Mucosa of stomach (tissue), 1 donor: Measurements from ENCODE around the gene HVCN1.
"Not testable (repeated sequence)": the region's sequence is repeated elsewhere in the genome, so short reads cannot be mapped to it uniquely, and the experiment has no call there.

Source experiments
- H3K27me3 ChIP-seq: one replicate; pipeline ENCODE4 v1.7.0; 2013; ENCODE audit warnings: mild to moderate bottlenecking, low read length; ENCODE audit not compliant: control insufficient read depth, insufficient read depth
- H3K36me3 ChIP-seq: one replicate; pipeline ENCODE4 v1.7.0; 2013; ENCODE audit warnings: low read length; ENCODE audit not compliant: control insufficient read depth, insufficient read depth
- H3K4me1 ChIP-seq: one replicate; pipeline ENCODE4 v1.7.0; 2013; ENCODE audit warnings: mild to moderate bottlenecking, low read length; ENCODE audit not compliant: control insufficient read depth, insufficient read depth
- H3K4me3 ChIP-seq: one replicate; pipeline ENCODE4 v1.7.0; 2013; ENCODE audit warnings: low read length
- H3K9ac ChIP-seq: one replicate; pipeline ENCODE4 v1.7.0; 2013; ENCODE audit warnings: mild to moderate bottlenecking, low read length, moderate library complexity
- H3K9me3 ChIP-seq: one replicate; pipeline ENCODE4 v1.7.0; 2013; ENCODE audit warnings: mild to moderate bottlenecking, low read length, moderate library complexity; ENCODE audit not compliant: control insufficient read depth
- donor health status: Pancreatic carcinoma.

HVCN1 gene

GRCh38 chr12:110656071-110656655 lies 32.8 kb downstream of the HVCN1 start:
- no peaks in the 10 kb centered on the region for H3K4me1 ChIP-seq
- no peak overlapping the region for H3K4me3 ChIP-seq

GRCh38 chr12:110654238-110654637 lies 34.7 kb downstream of the HVCN1 start:
- H3K4me1 ChIP-seq, H3K36me3 ChIP-seq, H3K27me3 ChIP-seq, H3K4me3 ChIP-seq, H3K9ac ChIP-seq, H3K9me3 ChIP-seq: not testable (repeated sequence)

More at GRCh38 chr12:110656071-110656655, 32.8 kb downstream of the HVCN1 start:
- H3K9ac ChIP-seq, result no peak overlapping the region
- no peaks in the 10 kb centered on the region for H3K27me3 ChIP-seq
- H3K9me3 ChIP-seq, result no peaks in the 10 kb centered on the region
- no peaks in the 10 kb centered on the region for H3K36me3 ChIP-seq

GRCh38 chr12:110649341-110649847 lies 39.5 kb downstream of the HVCN1 start:
- no peak overlapping the region for H3K9ac ChIP-seq
- no peaks in the 10 kb centered on the region for H3K36me3 ChIP-seq
- H3K4me1 ChIP-seq, result no peaks in the 10 kb centered on the region
- no peaks in the 10 kb centered on the region for H3K9me3 ChIP-seq
- no peaks in the 10 kb centered on the region for H3K27me3 ChIP-seq
- no peak overlapping the region for H3K4me3 ChIP-seq

DNA sequence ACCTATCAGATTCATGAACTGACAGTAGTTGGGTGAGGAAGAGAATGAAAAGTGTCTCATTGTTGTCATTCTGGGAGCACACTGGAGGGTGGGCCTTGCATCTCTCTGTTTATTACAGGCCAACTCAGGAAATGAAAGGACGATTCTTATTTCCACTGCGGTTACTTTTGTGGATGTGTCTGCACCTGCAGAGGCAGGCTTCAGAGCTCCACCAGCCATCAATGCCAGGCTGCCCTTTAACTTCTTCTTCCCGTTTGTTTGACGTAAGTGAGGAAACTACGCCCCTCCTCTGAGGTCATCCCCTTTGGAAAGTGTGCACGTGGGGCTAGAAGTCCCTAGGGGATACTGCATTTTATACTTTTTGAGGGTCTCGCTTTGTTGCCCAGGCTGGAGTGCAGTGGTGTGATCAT lies 41.3 kb downstream of the HVCN1 start:
- Histone ChIP-seq H3K4me1 (no peaks in the 10 kb centered on the region), H3K9me3 (no peaks in the 10 kb centered on the region), H3K36me3 (no peaks in the 10 kb centered on the region), H3K27me3 (no peaks in the 10 kb centered on the region), H3K4me3 (no peak overlapping the region), H3K9ac (no peak overlapping the region)

GRCh38 chr12:110641521-110641920 lies 47.4 kb downstream of the HVCN1 start:
- no peaks in the 10 kb centered on the region for H3K27me3 ChIP-seq
- H3K36me3 ChIP-seq, result no peaks in the 10 kb centered on the region
- H3K9me3 ChIP-seq, result no peaks in the 10 kb centered on the region
- no peaks in the 10 kb centered on the region for H3K4me1 ChIP-seq
- no peak overlapping the region for H3K4me3 ChIP-seq
- H3K9ac ChIP-seq, result no peak overlapping the region

DNA sequence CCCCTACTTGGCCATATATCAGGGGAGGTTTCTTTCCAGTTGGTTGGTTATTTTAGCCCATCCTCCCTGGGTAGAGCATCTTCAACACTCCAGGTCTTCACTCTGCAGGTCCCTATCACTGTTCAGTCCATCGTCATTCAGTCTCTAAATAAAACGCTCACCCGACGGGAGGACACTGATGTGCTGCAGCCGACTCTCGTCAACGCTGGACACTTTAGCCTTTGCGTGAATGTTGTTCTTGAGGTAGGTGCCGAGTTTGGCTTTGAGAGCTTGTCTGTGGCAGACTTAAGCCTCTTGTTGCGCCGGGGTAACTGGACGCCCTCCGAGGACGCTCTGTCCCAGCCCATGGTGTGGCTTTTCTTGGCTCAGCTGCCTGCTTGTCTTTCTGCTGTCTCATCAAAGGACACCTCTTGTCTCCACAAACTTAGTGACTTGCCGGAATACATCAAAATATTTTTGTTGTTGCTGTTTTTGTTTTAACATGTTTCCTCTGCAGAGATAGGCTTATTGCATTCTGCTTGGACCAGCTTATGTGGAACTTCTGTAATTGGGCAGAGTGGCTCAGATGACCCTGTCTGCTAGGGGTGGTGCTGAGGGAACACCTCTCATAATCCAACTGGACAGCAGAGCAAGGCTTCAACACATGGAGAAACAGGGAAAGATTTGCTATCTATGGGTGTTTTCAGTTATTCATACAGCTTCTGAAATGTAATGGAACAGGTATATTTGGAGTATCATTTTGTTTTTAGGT lies 48.5 kb downstream of the HVCN1 start:
- H3K9ac ChIP-seq, result no peak overlapping the region

GRCh38 chr12:110639336-110640141 lies 49.4 kb downstream of the HVCN1 start:
- H3K36me3 ChIP-seq, result no peaks in the 10 kb centered on the region
- no peaks in the 10 kb centered on the region for H3K27me3 ChIP-seq
- no peak overlapping the region for H3K4me3 ChIP-seq
- H3K9me3 ChIP-seq, result no peaks in the 10 kb centered on the region
- H3K9ac ChIP-seq, result no peak overlapping the region
- H3K4me1 ChIP-seq, result no peaks in the 10 kb centered on the region

More for the DNA sequence above, 48.5 kb downstream of the HVCN1 start:
- Histone ChIP-seq H3K36me3 (no peaks in the 10 kb centered on the region), H3K9me3 (no peaks in the 10 kb centered on the region), H3K27me3 (no peaks in the 10 kb centered on the region), H3K4me3 (no peak overlapping the region), H3K4me1 (no peaks in the 10 kb centered on the region)

DNA sequence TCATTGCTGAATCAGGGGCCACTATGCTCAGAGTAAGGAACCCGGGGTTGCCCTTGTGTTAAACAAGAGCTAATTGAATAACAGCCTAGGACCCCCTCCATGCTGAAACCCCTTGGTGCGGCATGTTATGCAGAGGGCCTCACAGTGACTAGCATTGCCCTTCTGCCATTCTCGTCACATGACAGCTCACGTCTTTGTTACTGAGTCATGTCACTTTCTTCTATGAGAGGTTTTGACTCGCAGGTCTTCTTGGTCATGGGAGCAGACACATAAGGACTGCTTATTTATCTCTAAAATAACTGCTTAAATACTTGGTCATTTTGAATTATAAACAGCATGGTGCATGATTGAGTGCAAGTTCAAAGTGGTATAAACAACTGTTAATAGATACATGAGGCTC lies 50.1 kb downstream of the HVCN1 start:
- H3K9me3 ChIP-seq, result no peaks in the 10 kb centered on the region
- no peak overlapping the region for H3K4me3 ChIP-seq
- H3K9ac ChIP-seq, result no peak overlapping the region
- H3K4me1 ChIP-seq, result no peaks in the 10 kb centered on the region
- H3K27me3 ChIP-seq, result no peaks in the 10 kb centered on the region
- H3K36me3 ChIP-seq, result no peaks in the 10 kb centered on the region

GRCh38 chr12:110637869-110638441 lies 51.0 kb downstream of the HVCN1 start:
- no peaks in the 10 kb centered on the region for H3K4me1 ChIP-seq
- no peak overlapping the region for H3K9ac ChIP-seq
- no peaks in the 10 kb centered on the region for H3K27me3 ChIP-seq
- no peak overlapping the region for H3K4me3 ChIP-seq
- no peaks in the 10 kb centered on the region for H3K9me3 ChIP-seq
- H3K36me3 ChIP-seq, result no peaks in the 10 kb centered on the region

DNA sequence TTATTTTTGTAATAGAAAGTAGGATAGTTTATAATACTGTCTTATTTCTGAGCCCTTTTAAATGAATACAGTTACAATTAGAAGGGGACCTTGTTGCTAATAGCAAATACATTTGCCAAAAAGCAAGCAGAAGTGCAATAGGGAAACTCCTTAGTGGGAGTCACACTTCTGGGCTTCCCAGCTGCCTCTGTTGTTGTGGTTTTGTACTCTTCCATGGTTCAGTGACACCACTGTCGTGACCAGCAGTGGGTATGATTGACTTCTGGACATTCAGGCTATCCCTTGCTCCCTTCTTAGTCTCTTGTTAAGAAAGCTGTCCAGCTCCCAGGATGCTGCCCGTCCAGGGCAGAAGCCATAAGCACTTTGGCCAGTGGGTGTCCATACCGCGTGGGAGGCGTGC lies 52.4 kb downstream of the HVCN1 start:
- Histone ChIP-seq H3K9ac (no peak overlapping the region), H3K9me3 (no peaks in the 10 kb centered on the region), H3K36me3 (no peaks in the 10 kb centered on the region), H3K4me3 (no peak overlapping the region), H3K27me3 (no peaks in the 10 kb centered on the region), H3K4me1 (no peaks in the 10 kb centered on the region)

DNA sequence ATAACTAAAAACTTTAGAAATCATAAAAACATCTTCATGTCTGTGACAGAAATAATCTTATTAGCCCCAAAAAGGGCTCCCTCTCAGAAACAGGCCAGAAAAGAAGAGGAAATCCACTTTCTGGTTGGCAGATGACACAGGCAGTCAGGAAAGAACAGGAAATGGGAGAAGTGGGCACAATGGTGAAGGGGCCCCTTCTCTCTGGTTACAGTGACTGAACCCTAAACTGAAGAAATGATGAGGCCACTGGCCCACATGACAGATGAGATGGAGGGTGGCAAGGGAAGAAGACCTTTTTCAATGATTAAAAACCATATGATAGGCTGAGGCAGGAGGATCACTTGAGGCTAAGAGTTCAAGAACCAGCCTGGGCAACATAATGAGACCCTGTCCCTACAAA lies 53.9 kb downstream of the HVCN1 start:
- no peaks in the 10 kb centered on the region for H3K36me3 ChIP-seq
- H3K4me3 ChIP-seq, result no peak overlapping the region
- H3K27me3 ChIP-seq, result no peaks in the 10 kb centered on the region

More for the DNA sequence above, 53.9 kb downstream of the HVCN1 start:
- Histone ChIP-seq H3K4me1 (no peaks in the 10 kb centered on the region), H3K9me3 (no peaks in the 10 kb centered on the region), H3K9ac (no peak overlapping the region)
